ENCODE measurements around the gene WDR48. TPM values are rescaled to one million over a fixed set of nuclear protein-coding genes. Genes with fewer than 3 reads are reported as not detected.
"Not testable (repeated sequence)": the region's sequence is repeated elsewhere in the genome, so short reads cannot be mapped to it uniquely, and the experiment has no call there.

WDR48 gene
- total RNA-seq, result 44.1 TPM

DNA sequence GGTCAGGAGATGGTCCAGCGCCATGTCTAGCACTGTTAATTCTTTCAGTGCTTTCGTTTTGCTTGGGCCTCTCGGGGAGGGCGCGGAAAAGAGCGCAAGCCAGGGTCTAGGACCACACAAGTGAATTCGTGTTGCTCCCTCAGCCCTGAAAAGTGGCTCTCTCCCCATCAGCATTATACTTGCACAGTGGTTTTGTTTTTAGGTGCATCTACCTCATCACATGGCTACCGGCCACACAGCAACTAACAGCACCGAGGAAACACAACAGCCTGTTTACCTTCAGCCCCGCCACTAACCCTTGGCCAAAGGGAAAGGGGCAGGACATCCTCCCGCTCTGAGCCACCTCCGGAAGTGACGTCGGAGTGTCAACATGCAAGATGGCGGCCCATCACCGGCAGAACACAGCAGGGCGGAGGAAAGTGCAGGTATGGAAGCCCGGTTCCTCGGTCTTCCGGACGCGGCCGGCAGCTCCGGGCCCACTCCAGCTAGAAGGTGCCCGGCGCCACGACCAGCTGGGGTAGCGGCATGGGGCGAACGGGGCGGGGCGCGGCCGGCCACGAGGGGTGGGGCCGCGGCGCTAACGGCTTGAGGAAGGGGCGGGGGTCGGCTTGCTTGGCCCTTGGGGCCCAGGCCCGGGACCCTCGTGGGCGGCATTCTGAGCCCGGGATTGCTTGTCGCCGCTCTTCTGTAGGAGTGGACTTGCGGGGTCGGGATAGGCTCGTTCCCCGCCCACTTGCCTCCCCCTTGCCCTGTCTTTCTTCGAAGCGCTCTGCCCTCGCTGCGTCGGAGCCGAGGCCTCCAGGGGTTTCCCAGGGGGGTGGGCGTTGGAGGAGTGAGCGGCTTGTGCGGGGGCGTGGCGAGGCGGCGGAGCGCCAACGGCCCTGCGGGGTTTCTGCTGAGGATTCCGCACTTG is at the start of gene WDR48, which contains the start of gene SCN11A:
WDR48 (plus strand) TSS at position 368 of the 913 bp plus-strand sequence; CDS start at position 378, 10 bp downstream.
SCN11A (minus strand) TSS at position 296 of the 913 bp plus-strand sequence. CDS start 101,582 bp downstream, outside the sequence.
- DNase-seq, result peak; percentile 92

DNA sequence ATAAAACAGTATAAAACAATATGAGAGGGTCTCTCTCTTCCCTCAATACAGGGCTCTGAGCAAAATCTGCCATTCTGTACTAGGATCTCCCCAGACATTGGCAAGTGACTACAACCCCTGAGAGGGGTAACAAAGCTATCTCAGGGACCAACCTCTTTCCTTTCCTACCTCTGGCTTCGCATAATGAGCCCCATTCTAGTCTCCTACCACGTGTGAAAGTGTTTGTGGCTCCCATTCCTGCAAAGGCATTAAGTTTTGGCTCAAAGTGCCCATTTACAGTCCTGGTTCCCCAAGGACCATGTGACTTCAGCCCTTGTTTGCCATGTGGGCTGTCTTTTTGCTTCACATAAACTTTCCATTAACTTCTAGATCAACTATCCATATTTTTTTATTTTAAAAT is 46.5 kb upstream of the WDR48 start:
- no peak for DNase-seq

DNA sequence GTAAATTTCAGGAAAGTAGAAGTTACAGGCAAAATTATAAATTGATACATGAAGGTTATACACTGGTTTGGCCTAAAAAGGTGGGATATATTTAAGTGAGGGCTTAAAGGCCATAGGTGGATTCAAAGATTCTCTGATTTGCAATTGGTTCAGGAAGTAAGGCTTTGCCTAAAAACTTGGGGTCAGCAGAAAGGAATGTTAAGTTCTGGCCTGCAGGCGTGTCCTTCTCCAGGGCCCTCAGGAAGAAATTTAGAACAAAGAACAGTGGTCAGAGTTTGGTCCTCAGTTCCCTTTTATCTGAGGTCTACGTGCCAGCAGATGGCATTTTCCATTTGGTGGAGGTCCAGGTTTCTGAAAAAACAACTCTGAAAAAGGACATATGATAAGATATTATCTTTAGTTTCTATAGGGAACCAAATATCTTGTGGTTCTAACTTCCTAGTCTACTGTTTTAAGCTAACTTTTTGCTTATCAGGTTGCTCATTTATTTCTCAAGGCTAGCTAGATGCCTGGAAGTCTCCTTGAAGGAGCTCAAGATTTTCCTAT is 40.6 kb upstream of the WDR48 start:
- no peak for DNase-seq

DNA sequence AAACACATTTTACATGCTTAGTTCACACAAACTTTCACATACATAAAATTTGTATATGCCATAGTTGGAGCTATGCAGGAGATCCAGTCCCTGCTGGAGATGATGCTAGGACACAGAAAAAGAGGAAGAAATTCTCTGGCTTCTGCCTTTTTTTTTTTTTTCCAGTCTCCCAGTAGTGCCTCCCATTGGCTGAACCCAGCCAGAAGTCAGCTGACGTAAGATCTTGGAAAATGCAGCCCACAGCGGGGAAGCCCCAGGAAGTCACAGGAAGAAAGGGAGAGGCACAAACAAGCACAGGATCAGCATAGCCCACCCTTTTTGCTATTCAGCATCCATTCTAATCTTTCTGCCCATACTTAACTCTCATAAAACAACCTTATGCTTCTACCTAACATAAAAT is 38.5 kb upstream of the WDR48 start:
- no peak for DNase-seq

DNA sequence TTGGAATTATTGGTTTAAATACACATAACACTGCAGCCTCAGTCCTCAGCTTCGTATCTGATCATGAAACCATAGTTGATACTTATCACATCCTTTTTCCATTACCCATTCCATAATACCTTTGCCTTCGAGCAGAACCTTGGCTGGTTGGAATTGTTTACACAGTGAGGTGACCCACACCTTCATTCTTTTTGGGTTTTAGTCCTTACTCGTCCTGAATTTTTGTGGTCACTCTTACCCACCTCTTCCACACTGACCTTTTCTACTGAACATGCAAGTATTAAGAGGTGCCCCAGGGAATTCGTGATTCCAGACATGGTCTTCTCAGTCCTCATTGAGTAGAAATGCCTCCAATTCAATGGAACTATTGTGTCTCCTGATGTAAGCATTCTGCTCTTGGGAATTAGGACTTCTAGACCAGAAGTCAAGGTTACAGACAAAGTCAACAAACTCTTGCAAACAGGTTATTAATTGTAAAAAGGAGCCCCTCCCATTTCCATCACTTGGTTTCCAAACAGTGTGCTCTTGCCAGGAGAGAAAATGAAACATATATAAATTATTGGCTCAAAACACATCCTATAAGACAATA is 37.8 kb upstream of the WDR48 start:
- DNase-seq, result no peak

DNA sequence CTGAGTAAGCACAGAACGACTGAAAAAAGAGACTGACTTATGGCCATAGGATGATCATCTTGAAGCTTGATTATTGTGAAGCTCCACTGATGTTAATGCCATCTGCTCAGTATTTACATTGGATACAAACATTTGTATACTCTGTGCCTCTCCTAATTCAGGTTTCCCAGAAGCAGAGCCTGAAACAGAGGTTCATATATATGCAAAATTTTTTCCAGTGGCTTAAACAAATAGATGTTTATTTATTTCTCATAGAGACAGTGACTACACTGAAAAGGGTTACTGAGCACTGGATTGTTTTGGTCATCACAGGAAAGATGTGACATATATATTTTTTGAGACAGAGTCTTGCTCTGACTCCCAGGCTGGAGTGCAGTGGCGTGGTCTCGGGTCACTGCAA is 36.4 kb upstream of the WDR48 start:
- DNase-seq, result no peak

DNA sequence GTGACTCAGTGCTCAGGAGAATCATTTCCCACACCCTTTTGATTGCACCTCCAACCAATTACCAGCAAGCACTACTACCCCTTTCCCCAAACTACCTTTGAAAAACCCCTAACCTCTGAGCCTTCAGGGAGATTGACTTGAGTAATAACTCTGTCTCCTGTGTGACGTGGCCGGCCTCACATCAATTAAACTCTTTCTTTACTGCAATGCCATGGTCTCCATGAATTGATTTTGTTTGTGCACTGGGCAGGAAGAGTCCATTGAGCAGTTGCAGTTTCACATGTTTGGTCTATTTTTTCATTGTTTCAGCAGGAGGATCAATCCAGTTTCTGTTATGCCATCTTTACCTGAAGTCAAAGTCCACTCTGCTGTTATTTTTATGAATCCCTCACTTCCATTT is 32.5 kb upstream of the WDR48 start:
- no peak for DNase-seq

DNA sequence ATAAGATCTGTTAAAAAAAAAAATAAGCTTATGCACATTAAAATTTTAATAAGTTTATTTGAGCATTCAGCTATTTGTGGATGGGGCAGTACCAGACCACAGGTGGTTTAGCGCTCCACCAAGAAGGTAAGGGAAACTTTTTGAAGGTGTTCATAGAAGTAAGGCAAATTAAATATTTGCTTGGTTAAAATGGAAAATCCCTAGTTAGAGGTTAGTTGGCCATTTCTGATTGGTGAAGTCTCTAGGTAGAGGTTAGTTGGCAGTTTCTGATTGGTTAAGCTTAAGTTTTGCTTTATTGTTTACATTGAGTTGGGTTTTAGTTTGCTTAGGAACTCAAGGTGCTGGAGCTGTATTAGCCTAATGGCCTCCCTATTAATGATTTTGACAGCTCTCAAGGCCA is 30.8 kb upstream of the WDR48 start:
- no peak for DNase-seq

DNA sequence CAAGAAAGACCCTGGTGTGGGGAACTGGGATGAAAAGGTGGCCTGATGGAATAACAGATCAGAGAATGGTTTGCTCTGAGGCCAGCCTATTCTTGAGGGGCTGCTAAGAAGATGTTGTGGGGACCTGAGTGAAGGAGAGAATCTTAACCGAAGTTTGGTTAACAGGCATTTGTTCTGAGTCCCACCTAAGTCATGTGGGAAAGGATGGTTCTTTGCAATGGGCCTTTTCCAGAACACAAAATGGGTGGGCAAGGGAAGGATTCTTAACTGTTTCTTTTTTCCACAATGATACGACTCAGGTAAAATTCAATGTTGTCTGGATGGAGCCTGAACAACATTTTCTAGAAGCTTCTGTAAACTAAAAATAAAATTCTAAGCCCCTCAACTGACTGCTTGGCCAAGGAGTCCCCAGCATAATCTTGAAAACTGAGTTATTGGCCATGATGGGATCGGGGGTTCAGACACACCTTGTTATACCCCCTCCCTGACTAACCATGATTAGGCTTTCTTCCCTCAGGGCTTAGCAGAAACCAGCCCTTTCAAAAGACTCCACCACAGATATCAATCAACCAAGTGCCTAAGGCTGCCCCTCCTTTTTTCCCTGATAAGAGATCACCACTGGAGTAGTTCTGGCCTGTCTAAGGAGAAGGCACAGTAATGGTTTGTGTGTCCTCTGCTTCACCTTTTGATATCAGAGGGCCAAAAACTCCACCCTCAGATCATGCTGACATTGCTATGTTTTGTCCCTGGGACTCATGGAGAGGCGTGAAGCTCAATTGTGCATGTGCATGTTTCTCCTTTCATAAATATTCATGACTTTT is 30.1 kb upstream of the WDR48 start:
- DNase-seq, result no peak

DNA sequence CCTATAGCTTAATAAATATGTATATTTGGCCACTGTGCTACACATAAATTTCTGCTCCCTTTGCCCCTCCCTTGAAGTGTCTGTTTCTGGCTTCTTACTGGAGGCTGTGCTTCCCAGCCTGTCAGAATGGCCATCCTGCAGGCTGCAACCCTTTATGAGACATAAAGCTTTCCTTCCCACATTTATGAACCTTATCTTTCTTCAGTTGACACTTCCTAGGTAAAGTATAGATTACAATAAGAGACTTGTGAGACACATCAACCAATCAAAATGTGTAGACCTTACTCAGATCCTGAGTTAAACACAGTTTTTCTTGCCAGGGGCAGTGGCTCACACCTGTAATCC is 29.6 kb upstream of the WDR48 start:
- no peak for DNase-seq

DNA sequence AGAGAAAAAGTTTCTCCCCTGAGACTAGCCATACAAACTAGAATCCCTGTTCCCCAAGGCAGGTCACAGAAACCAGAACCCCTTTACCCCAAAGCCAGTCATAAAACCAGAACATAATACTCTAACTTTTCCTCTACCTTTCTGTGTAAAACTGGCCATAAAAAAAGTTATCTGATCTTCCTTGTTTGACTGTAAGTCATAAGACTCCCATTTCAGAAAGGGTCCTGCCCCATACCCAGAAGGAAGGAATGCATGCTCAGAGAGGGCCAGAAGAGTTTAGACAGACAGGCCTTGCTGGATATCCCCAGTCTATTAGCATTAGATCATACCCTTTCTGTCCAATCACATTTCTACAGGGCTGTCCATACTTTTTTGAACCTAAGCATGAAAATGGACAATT is 27.3 kb upstream of the WDR48 start:
- no peak for DNase-seq

DNA sequence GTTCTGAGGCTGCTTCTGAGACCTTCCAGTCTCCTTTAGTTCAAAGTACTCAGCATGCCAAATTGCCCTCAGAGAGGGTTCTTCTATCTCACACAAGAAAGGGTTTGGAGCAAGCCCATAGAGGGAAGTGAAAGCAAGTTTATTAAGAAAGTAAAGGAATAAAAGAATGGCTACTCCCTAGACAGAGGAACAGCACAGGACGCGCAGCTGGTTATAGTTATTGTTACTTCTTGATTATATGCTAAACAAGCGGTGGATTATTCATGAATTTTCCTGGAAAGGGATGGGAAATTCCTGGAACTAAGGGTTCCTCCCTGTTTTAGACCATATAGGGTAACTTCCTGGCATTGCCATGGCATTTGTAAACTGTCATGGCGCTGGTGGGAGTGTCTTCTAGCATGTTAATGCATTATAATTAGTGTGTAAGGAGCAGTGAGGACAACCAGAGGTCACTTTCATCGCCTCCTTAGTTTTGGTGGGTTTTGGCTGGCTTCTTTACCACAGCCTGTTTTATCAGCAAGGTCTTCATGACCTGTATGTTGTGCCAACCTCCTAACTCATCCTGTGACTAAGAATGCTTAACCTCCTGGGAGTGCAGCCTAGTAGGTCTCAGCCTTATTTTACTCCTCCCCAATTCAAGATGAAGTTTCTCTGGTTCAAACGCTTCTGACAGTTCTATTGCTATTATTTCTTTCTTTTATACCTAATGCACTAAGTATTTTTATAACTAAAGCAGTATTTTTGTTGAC is 26.4 kb upstream of the WDR48 start:
- DNase-seq, result no peak

DNA sequence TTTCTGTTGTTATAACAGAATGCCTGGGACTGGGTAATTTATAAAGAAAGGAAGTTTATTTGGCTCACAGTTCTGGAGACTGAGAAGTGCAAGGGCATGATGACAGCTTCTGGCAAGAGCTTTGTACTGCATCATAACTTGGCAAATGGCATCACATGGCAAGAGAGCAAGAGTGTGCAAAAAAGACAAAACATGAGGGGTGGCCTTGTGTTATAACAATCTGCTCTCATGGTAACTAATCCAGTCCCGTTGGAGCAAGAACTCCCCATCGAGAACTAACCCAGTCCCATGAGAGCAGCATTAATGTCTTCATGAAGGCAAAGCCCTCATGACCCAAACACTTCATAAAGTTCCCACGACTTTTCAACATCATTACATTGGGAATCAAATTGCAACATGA is 23.3 kb upstream of the WDR48 start:
- no peak for DNase-seq

DNA sequence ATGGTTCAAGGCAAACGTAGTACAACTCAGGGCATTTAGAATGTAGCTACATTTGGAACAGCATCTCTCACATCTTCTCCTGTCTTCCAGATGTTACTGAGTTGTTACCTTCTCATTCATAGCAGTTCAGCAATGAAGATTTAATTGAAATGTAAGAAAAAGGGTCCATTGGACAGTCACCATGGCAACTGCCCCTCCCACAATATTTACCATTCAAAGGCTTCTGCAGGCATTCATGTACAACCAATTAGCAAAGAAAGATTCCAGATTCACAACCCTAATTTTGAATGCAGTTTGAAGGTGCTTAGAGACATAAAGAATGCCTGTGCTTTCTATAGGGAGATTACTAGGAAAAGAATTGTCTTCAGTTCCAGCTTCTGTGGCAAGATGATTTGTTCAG is 22.3 kb upstream of the WDR48 start:
- no peak for DNase-seq

DNA sequence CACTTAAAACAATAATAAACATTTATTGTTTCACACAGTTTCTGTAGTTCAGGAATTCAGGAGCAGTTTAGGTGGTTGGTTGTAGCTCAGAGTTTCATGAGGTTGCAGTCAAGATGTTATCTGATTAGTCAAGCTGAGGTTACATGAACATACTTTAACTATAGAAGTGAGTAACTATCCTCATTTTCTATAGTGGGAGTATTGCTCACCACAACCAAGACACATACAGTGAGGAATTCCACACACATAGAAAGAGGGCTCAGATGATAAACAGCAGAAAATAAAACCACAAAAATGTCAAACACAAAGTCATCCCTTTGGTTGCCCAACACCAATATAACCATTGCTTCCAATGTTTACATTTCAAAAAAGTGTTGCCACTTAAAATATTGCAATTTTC is 13.7 kb upstream of the WDR48 start:
- no peak for DNase-seq

DNA sequence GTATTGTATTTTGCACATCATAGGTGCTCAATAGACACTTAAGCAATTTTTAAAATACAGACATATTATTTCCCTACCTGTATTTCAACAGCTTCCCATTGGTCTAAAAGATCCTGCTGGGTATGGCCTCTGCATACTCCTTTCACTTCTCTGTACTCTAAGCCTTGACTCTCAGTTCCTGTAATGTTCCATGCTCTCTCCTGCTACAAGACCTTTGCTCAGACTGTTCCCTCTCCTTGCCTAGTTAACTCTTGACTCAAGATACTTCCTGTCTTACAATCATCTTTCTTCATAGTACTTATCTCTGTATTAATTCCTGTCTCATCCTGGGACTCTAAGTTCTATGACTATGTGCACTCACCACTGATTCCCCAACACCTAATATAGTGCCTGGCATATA is 1.8 kb upstream of the WDR48 start:
- no peak for DNase-seq

DNA sequence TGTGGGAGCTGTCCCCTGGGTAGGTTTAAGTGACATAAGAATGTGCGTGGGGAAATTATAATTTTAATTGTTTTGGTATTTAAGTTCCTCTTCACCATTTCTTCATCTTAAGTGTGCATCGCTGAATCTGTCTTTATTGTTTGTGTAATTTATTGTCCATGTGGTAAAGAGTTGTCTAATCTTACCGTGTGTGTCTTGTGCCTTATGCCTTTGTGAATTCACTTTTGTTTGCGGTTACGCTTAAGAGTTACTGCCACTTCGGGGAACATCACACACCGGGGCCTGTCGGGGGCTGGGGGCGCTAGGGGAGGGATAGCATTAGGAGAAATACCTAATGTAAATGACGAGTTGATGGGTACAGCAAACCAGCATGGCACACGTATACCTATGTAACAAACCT is 767 bp downstream of the WDR48 start:
- no peak for DNase-seq

DNA sequence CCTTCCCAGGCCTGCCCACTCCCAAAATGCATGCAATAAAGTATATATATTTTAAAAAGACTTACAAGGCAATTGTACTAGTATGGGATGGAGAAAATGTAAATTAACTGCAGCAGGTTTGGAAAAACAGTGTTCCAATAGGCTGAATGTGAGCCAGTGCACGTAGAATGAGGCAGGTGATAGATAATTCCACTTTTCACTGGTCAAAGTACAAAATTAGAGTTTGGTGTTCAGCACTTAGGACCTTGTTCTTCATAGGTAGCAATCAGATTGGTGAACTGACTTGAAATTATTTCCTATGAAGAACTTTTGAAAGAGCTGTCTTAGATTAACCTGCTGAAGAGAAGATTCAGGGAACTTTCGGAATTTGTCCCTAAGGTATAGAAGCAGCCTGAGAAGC is 1.9 kb downstream of the WDR48 start:
- no peak for DNase-seq

DNA sequence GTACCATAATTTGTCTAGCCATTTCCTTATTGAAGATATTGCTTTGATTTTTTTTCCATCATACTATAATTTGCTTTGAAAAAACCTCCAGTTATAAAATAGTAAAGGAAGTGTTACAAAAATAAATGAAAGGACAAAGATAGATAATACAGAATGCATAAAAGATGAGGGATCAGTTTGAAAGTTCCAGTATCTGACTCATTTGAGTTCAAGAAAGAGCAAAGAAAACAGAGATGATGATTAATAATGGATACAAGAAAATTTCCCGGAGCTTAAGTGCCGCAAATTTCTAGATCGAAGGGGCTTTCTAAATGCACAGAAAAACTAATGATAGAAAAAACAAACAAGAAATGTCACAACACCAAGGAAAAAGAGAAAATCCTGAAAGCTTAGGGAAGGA is 4.3 kb downstream of the WDR48 start:
- no peak for DNase-seq

DNA sequence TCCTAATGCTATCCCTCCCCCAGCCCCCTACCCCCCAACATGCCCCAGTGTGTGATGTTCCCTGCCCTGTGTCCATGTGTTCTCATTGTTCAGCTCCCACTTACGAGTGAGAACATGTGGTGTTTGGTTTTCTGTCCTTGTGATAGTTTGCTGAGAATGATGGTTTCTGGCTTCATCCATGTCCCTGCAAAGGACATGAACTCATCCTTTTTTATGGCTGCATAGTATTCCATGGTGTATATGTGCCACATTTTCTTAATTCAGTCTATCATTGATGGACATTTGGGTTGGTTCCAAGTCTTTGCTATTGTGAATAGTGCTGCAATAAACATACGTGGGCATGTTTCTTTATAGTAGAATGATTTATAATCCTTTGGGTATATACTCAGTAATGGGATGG is 9.4 kb downstream of the WDR48 start:
- not testable (repeated sequence) for DNase-seq

DNA sequence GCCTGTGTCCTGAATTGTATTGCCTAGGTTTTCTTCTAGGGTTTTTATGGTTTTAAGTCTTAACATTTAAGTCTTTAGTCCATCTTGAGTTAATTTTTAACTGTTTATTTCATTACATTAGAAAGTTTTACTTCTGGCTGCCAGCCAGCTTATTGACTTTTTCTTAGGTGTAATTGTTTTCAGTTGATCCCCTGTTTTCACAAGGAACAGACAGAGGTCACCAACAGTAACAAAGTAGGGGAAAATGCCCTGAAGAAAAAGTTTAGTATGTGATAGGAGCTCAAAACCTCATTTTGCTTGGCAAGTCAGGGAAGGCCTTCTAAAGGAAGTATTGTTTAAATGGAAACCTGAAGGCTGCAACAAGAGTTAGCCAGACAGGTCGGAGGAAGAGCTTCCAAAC is 10.4 kb downstream of the WDR48 start:
- DNase-seq, result no peak

DNA sequence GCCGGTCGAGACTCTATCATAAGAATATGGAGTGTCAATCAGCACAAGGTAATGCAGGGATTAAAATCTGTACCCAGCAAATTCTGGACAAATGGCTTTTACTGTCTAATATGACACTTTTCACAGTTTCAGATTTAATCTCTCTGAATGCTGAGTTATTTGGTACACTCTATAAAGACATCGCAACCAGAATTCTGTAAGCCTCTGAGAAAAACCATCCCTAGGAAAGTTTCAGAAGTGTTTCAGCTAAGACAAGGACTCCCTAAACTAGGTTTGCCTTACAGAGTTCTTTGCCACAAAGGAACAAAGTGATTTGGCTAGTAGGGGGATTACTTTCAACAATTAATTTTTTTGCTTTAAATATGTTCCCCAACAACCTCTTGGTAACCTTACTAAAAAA is 11.3 kb downstream of the WDR48 start:
- no peak for DNase-seq
